Heart right ventricle (tissue), 16 donors: Measurements from ENCODE around the gene RNPEP. TPM values are rescaled to one million over a fixed set of nuclear protein-coding genes. Genes with fewer than 3 reads are reported as not detected.

Experiments
- ATAC-seq, 8 donors: fragments of 200-7000 bp; cut with Tn5 transposase; one replicate each; pipeline ENCODE4 v1.9.1; 2020; ENCODE audit warnings: mild to moderate bottlenecking in 8 of 8, moderate library complexity in 8 of 8, moderate number of reproducible peaks in 1 of 8
- DNase-seq, 2 donors: peaks; one replicate each; pipeline ENCODE4 v3.0.0-alpha.2; 2020
- H3K27ac ChIP-seq, 10 donors: fragments of 200-600 bp; sonication (generic) in 2 of 10; one replicate each; pipeline versions ENCODE4 v1.5.0 to v1.8.0; 2020 to 2022; ENCODE audit warnings: mild to moderate bottlenecking in 3 of 10
- H3K27me3 ChIP-seq, 7 donors: fragments of 200-600 bp; one replicate each; pipeline ENCODE4 v1.8.0; 2021 to 2022; ENCODE audit warnings: mild to moderate bottlenecking in 2 of 7
- H3K36me3 ChIP-seq, 9 donors: fragments of 200-600 bp; sonication (generic) in 1 of 9; one replicate each; pipeline versions ENCODE4 v1.5.0 to v1.8.0; 2020 to 2022; ENCODE audit warnings: mild to moderate bottlenecking in 2 of 9
- H3K4me1 ChIP-seq, 9 donors: fragments of 200-600 bp; sonication (generic) in 1 of 9; one replicate each; pipeline versions ENCODE4 v1.5.0 to v1.8.0; 2020 to 2022; ENCODE audit warnings: mild to moderate bottlenecking in 4 of 9
- H3K4me3 ChIP-seq, 10 donors: fragments of 200-600 bp; sonication (generic) in 2 of 10; one replicate each; pipeline versions ENCODE4 v1.5.0 to v1.8.0; 2020 to 2022; ENCODE audit warnings: mild to moderate bottlenecking in 7 of 10, moderate library complexity in 2 of 10
- H3K9me3 ChIP-seq, 11 donors: fragments of 200-600 bp in 10 of 11; sonication (generic) in 2 of 11; one replicate each; pipeline versions ENCODE4 v1.5.0 to v1.8.0; 2013 to 2022; ENCODE audit warnings: mild to moderate bottlenecking in 2 of 11, control low read depth in 1 of 11, moderate library complexity in 1 of 11
- WGBS, 2 donors: extraction: QIAGEN DNeasy Blood & Tissue Kit; methylation state at CpG; one replicate each; pipeline ENCODE4 v1.1.7; 2013; ENCODE audit warnings: inconsistent platforms in 1 of 2; 5-methylcytosine and 5-hydroxymethylcytosine counted together
- intact Hi-C, 10 donors: fragments of 100-400 bp; cut with DNase I; formaldehyde crosslinking; loops; one replicate each; pipeline versions ENCODE4 v1.11.1 to v1.14.2; 2022
- polyA plus RNA-seq, 2 donors: library from polyadenylated mRNA; stranded (reverse); fragments of 200-250 nt; gene quantifications; one replicate each; pipeline ENCODE4 v1.2.3, GENCODE V29; 2013
- total RNA-seq, 10 donors: library from RNA; stranded (reverse); fragmentation: NEBNext Ultra II Directional in 3 of 10; extraction: Animal tissue kit (Norgen Biotek cat#: 25700) in 3 of 10; gene quantifications; one replicate each; pipeline versions ENCODE4 v1.2.1 to v1.2.4, GENCODE V29; 2021 to 2023
- TF ChIP-seq, protein P1 (sequence below), 9 donors: fragments of 200-600 bp; sonication (generic) in 2 of 9; IDR thresholded peaks; one replicate each; pipeline versions ENCODE4 v1.5.0 to v1.8.0; 2021 to 2022; ENCODE audit warnings: antibody characterized with exemption in 9 of 9, mild to moderate bottlenecking in 5 of 9, moderate library complexity in 1 of 9
- donor health status: Arrhythmogenic right ventricular cardiomyopathy.
- donor health status: ischemic (EF 13 %, LVEDD 7.1; RV severe dilation, severe dysfunction).
- donor health status: healthy with polysubstance abuse.
- donor health status: DM: no; HTN: yes; CAD: no.
- donor health status: DM: no; HTN: no; CAD: no.
- donor health status: ischemic (EF 25% LVEDD 6.9; RV normal size, moderate dysfunction).
- donor health status: ischemic (EF 25% LVEDD 5.7; RV mildly dilated, moderate dysfunction).
- donor health status: healthy.
- donor health status: DM: yes; HTN: yes; CAD: no.
- donor health status: Ischemic cardiomyopathy.
- donor health status: ischemic (EF 35%, LVEDD 5.7; RV mildly dilated, moderate dysfunction).
- donor health status: nonischemic (EF 11% LVEDD 7.7; RV severe dilation, severe dysfunction).
- donor health status: DM: yes; HTN: yes; CAD: no.
- donor health status: PGD.
- donor health status: ischemic (EF 29% LVEDD 5.4; RV normal size, mild dysfunction).
- donor health status: nonischemic (EF 23%, LVEDD 6.1; RV moderate dilation, normal function).

The RNPEP gene
- total and polyA plus RNA-seq, 12 donors: 11.1 to 27.4 (median 15.7) TPM

DNA sequence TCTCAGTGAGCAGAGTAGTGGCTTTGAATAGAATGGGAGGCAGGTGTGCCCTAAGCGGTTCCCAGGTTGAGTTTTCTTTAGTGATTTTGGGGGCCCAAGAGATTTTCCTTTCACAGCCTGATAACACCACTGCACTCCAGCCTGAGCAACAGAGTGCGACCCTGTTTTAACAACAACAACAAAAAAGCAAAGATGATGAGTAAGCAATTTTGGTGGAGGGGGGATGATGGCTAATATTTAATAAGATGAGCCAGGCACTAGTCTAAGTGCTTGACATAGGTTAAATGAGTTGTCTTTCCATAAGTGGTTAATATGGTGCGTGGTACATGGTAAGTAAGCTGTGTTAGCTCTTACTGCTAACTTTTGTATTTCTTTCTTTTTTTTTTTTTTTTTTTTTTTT is 2.0 kb downstream of the RNPEP start:
- Histone ChIP-seq H3K27ac (no peak overlapping the region), H3K4me3 (no peak overlapping the region), H3K27me3 (no peaks in the 10 kb centered on the region), H3K36me3 (peaks cover 0 to 19% (median 8%) of the 10 kb centered on the region in 9 donors), H3K4me1 (peaks cover 0 to 55% (median 18%) of the 10 kb centered on the region in 9 donors), H3K9me3 (no peaks in the 10 kb centered on the region)
- 98 to 99% methylated on average over 3 of the region's 3 CpGs for WGBS, 2 donors
- TF ChIP-seq, protein P1, sequence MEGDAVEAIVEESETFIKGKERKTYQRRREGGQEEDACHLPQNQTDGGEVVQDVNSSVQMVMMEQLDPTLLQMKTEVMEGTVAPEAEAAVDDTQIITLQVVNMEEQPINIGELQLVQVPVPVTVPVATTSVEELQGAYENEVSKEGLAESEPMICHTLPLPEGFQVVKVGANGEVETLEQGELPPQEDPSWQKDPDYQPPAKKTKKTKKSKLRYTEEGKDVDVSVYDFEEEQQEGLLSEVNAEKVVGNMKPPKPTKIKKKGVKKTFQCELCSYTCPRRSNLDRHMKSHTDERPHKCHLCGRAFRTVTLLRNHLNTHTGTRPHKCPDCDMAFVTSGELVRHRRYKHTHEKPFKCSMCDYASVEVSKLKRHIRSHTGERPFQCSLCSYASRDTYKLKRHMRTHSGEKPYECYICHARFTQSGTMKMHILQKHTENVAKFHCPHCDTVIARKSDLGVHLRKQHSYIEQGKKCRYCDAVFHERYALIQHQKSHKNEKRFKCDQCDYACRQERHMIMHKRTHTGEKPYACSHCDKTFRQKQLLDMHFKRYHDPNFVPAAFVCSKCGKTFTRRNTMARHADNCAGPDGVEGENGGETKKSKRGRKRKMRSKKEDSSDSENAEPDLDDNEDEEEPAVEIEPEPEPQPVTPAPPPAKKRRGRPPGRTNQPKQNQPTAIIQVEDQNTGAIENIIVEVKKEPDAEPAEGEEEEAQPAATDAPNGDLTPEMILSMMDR (IDR thresholded peaks at IDR 0.05): no peak
- no peak for DNase-seq
- intact Hi-C loops: no loop called here
- no peak for ATAC-seq

DNA sequence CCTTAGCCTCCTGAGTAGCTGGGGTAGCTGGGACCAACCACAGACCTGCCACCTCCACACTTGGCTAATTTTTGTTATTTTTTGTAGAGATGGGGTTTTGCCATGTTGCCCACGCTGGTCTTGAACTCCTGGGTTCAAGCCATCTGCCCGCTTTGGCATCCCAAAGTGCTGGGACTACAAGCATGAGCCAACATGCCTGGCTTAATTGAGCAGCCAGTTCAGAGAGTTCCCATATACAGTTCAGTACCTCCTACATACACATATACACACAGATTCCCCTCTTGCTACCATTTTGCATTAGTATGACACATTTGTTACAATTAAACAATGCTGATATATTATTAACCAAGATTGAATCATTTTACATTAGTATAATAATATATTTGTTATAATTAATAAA is 2.9 kb downstream of the RNPEP start:
- WGBS, 2 donors: 76 to 98% methylated on average over 2 of the region's 2 CpGs
- H3K4me1 ChIP-seq: peaks cover 0 to 63% (median 25%) of the 10 kb centered on the region in 9 donors
- H3K27ac ChIP-seq: no peak overlapping the region
- ATAC-seq: no peak
- no peak overlapping the region for H3K4me3 ChIP-seq
- DNase-seq: no peak
- intact Hi-C loops: no loop called here
- H3K36me3 ChIP-seq: peaks cover 0 to 28% (median 17%) of the 10 kb centered on the region in 9 donors
- TF ChIP-seq, protein P1 (IDR thresholded peaks at IDR 0.05): no peak
- no peaks in the 10 kb centered on the region for H3K27me3 ChIP-seq
- H3K9me3 ChIP-seq: no peaks in the 10 kb centered on the region

DNA sequence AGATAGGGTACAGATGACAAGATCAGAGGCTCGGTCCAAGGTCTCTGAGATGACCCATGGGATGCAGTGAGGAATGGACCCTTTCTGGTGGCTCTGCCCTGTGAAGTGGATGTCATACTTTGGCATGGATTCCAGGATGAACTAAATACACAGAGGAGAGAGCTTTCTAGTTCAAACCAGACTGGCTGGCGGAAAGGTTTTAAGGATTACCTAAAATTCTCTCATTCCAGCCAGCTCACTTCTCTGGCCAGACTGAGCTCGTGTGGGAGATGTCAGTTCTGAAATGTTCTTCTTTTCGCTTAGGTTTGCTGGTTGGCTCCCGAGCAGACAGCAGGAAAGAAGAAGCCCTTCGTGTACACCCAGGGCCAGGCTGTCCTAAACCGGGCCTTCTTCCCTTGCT is 6.2 kb downstream of the RNPEP start:
- 76 to 89% methylated on average over 7 of the region's 7 CpGs for WGBS, 2 donors
- Histone ChIP-seq H3K4me1 (peaks cover 0 to 56% (median 29%) of the 10 kb centered on the region in 9 donors), H3K9me3 (no peaks in the 10 kb centered on the region)

GRCh38 chr1:201989354-201990128 is 7.1 kb downstream of the RNPEP start:
- TF ChIP-seq, protein P1 (IDR thresholded peaks at IDR 0.05): no peak
- Histone ChIP-seq H3K36me3 (peaks cover 0 to 70% (median 37%) of the 10 kb centered on the region in 9 donors), H3K27me3 (no peaks in the 10 kb centered on the region), H3K27ac (peak overlapping the region in 2 of 10 donors; percentile 20 to 43), H3K4me1 (peaks cover 0 to 47% (median 22%) of the 10 kb centered on the region in 9 donors), H3K9me3 (no peaks in the 10 kb centered on the region), H3K4me3 (no peak overlapping the region)
- 95 to 97% methylated on average over 10 of the region's 10 CpGs for WGBS, 2 donors
- intact Hi-C loops: no loop called here
- ATAC-seq (peak in 1 of 8 donors; percentile 14), DNase-seq (no peak)

More for the DNA sequence above, 6.2 kb downstream of the RNPEP start:
- H3K36me3 ChIP-seq: peaks cover 0 to 61% (median 35%) of the 10 kb centered on the region in 9 donors
- intact Hi-C loops: no loop called here
- TF ChIP-seq, protein P1 (IDR thresholded peaks at IDR 0.05): no peak
- H3K4me3 ChIP-seq: no peak overlapping the region
- ATAC-seq (no peak), DNase-seq (no peak)
- no peaks in the 10 kb centered on the region for H3K27me3 ChIP-seq
- H3K27ac ChIP-seq: no peak overlapping the region
